DMS53 treated with DMSO at 0.1 percent for 48 hours (cell line): ENCODE results near the gene PHAX.
"Not testable (repeated sequence)": the region's sequence is repeated elsewhere in the genome, so short reads cannot be mapped to it uniquely, and the experiment has no call there.

Source experiments
- DNase-seq: peaks from one replicate; lab custom pipeline; 2025; ENCODE audit not compliant: unreplicated experiment; lab: John Stamatoyannopoulos, UW

The PHAX gene

GRCh38 chr5:126651013-126651577, 50.3 kb downstream of the PHAX start:
- no peak for DNase-seq

GRCh38 chr5:126656401-126657007, 55.8 kb downstream of the PHAX start:
- no peak for DNase-seq

GRCh38 chr5:126658561-126658960, 57.8 kb downstream of the PHAX start:
- DNase-seq: no peak

- DNase-seq: no peak
These were observed 59.2 kb downstream of the PHAX start for GRCh38 chr5:126659805-126660482.

DNA sequence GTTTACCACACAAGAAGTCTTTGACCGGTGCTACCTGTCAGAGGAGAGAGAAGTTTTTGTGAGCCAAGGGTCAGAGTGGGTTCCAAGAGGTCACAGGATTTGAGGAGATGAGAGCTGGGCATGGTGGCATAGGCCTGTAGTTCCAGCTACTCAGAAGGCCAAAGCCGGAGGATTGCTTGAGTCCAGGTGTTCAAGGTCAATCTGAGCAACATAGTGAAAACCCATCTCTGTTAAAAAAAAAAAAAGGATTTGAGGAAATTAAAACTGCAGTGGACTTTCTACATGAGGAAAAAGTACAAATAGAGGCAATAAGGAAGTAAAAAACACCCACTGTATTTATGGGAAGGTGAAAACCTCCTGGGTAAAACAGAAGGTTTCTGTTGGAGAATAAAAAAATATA, 63.8 kb downstream of the PHAX start:
- DNase-seq: no peak

DNA sequence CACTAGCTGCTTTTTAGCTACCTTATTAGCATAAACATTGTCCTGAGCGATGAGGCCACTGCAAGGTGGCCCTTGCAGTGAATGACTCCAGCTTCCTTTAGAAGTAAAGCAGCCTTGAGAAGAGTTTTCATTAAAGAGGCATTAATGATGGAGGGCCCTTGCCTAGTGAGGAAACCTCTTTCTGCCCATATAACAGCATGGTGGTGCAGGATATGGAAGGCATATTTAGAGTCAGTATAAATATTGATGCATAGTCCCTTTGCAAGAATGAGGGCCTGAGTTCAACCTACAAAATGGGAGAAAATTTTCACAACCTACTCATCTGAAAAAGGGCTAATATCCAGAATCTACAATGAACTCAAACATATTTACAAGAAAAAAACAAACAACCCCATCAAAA, 69.4 kb downstream of the PHAX start:
- not testable (repeated sequence) for DNase-seq

DNA sequence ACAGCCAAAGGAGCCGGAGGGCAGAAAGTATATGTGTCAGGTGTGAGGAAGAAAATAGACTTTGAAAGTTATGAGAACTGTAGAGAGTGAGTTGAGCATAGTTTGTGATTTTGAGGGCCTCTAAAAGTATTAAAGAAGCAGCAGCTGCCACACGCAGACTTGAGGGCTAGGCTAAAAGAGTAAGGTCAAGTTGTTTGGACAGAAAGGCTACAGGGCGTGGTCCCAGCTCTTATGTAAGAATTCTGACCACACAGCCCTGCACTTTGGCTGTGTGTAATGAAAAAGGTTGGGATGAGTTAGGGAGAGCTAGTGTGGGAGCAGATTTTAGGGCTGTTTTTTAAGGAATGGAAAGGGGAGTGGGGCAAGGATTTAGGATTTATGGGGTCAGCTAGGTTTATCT, 70.9 kb downstream of the PHAX start:
- DNase-seq: not testable (repeated sequence)

DNA sequence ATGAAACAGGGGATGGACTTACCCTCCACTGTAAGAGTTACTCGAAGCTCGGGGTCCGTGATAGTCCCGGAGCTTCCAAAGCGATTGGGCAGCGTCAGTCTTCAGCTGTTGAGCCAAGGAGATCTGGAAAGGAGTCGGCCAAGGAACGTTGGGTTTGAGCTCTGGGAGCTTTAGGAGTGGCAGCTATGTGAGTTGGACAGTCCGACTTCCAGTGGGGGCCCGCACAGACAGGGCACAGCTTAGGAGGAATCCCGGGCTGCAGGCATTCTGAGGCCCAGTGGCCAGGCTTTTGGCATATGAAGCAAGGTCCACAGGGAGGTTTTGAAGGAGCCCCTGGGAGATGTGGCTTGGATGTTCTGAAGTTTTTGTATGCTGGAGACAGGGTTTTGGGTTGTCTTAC, 72.7 kb downstream of the PHAX start:
- DNase-seq: no peak

DNA sequence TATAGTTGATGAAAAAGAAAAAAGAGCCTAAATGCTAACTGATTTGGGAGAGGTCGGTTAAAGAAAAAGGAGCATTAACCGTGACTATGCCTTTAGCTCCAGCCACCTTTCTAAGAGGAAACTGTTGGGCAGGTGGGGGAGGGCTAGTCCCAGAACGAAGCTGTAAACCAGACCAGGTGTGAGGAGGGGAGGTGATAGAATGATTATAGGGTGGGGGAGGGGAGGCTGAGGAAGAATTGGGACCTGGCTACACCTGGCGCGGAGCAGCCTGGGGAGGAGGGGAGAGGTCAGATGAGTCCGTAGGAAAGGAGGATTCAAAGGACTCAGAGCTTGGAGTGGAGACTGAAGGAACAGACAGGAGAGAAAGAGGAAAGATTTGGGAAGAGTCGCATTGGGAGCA, 73.4 kb downstream of the PHAX start:
- DNase-seq: no peak

GRCh38 chr5:126675338-126675737, 74.6 kb downstream of the PHAX start:
- DNase-seq: no peak

DNA sequence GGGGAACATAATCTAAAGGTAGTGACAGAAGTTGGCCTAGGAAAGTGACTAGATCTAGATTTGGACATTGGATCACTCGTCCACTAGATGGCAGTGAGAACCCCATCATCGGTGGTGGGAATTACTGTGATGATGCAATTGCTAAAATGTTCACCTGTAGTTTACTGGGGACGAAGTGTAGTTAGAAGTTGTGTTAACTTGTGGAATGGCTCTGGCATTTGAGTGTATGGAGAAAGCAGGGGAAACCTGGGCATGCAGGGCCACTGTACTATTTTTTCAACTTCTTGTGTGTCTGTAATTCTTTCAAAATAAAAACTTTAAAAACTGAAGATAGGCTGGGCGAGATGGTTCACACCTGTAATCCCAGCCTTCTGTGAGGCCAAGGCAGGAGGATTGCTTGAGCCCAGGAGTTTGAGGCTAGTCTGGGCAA, 75.5 kb downstream of the PHAX start:
- DNase-seq: peak; percentile 64
